Keratinocyte (primary cell): ENCODE measurements around the gene SMYD3. TPM values are rescaled to one million over a fixed set of nuclear protein-coding genes. Genes with fewer than 3 reads are reported as not detected.
"Not testable (repeated sequence)": the region's sequence is repeated elsewhere in the genome, so short reads cannot be mapped to it uniquely, and the experiment has no call there.

ENCODE experiments used
- DNase-seq: peaks from one replicate; pipeline ENCODE4 v3.0.0-alpha.2; 2011; ENCODE audit warnings: low read depth, missing footprints, low spot score
- FAIRE-seq: peaks from 2 replicates; lab custom pipeline; 2011; peaks lifted over from hg19 to GRCh38; lab: Jason Lieb, UNC
- H2AFZ ChIP-seq: 2 replicates; pipeline ENCODE4 v1.6.0; 2012; ENCODE audit warnings: low read length, control low read depth, inconsistent platforms; ENCODE audit not compliant: control insufficient read depth
- H3K27ac ChIP-seq: 2 replicates; pipeline ENCODE4 v1.5.1; 2011; ENCODE audit warnings: low read length; ENCODE audit not compliant: control insufficient read depth, insufficient read depth
- H3K27me3 ChIP-seq: 3 replicates; pipeline ENCODE4 v1.6.0; 2011; ENCODE audit warnings: low read length; ENCODE audit not compliant: control insufficient read depth, insufficient read depth; ENCODE audit errors: extremely low read depth
- H3K36me3 ChIP-seq, 2 experiments: 2 replicates in 1 of 2; 3 replicates in 1 of 2; pipeline ENCODE4 v1.5.1; 2011; ENCODE audit warnings: low read length in 2 of 2, mild to moderate bottlenecking in 1 of 2; ENCODE audit not compliant: control insufficient read depth in 2 of 2, insufficient read depth in 2 of 2; ENCODE audit errors: extremely low read depth in 1 of 2
- H3K4me1 ChIP-seq: 3 replicates; pipeline ENCODE4 v1.5.1; 2011; ENCODE audit warnings: low read length; ENCODE audit not compliant: control insufficient read depth, insufficient read depth; ENCODE audit errors: extremely low read depth
- H3K4me2 ChIP-seq: 3 replicates; pipeline ENCODE4 v1.6.0; 2011; ENCODE audit warnings: low read depth, low read length; ENCODE audit not compliant: control insufficient read depth, insufficient read depth; ENCODE audit errors: extremely low read depth
- H3K4me3 ChIP-seq, 3 experiments: fragments of 200-600 bp in 1 of 3; sonication (generic) in 1 of 3; 2 replicates in 2 of 3; 3 replicates in 1 of 3; pipeline ENCODE4 v1.5.1; 2011 to 2016; ENCODE audit warnings: low read length in 3 of 3, mild to moderate bottlenecking in 3 of 3, control low read depth in 2 of 3, inconsistent platforms in 1 of 3, low read depth in 1 of 3, mixed read lengths in 1 of 3, mixed run types in 1 of 3, moderate library complexity in 1 of 3; ENCODE audit not compliant: control insufficient read depth in 2 of 3, insufficient read depth in 2 of 3; ENCODE audit errors: extremely low read depth in 1 of 3
- H3K79me2 ChIP-seq: 2 replicates; pipeline ENCODE4 v1.6.0; 2012; ENCODE audit warnings: low read length; ENCODE audit not compliant: control insufficient read depth, insufficient read depth
- H3K9ac ChIP-seq: 3 replicates; pipeline ENCODE4 v1.6.0; 2011; ENCODE audit warnings: low read length; ENCODE audit not compliant: control insufficient read depth, insufficient read depth; ENCODE audit errors: extremely low read depth
- H3K9me1 ChIP-seq: 3 replicates; pipeline ENCODE4 v1.6.0; 2011; ENCODE audit warnings: low read length; ENCODE audit not compliant: control insufficient read depth, insufficient read depth; ENCODE audit errors: extremely low read depth
- H3K9me3 ChIP-seq: 2 replicates; pipeline ENCODE4 v1.5.1; 2012; ENCODE audit warnings: low read depth, low read length; ENCODE audit not compliant: control insufficient read depth
- H4K20me1 ChIP-seq: 3 replicates; pipeline ENCODE4 v1.6.0; 2011; ENCODE audit warnings: low read length; ENCODE audit not compliant: control insufficient read depth, insufficient read depth; ENCODE audit errors: extremely low read depth
- CTCF ChIP-seq, 3 experiments: IDR thresholded peaks in 1 of 3; conservative IDR thresholded peaks in 1 of 3; optimal IDR thresholded peaks in 1 of 3; 2 replicates in 2 of 3; 3 replicates in 1 of 3; pipeline versions ENCODE3 to v1.5.1; 2011; ENCODE audit warnings: low read length in 3 of 3, mild to moderate bottlenecking in 3 of 3, moderate library complexity in 2 of 3, control low read depth in 1 of 3, inconsistent platforms in 1 of 3; ENCODE audit not compliant: insufficient read depth in 2 of 3; ENCODE audit errors: extremely low read depth in 1 of 3
- EZH2 ChIP-seq: IDR thresholded peaks from one replicate; pipeline ENCODE4 v1.6.1; 2012; ENCODE audit warnings: inconsistent platforms, mild to moderate bottlenecking, low read length, moderate library complexity
- dilution Hi-C: fragments of 300-500 bp; cut with MboI; formaldehyde crosslinking; loops from one replicate; pipeline ENCODE4 v1.7.0; 2020; ENCODE audit warnings: low sequenced_read_pairs; ENCODE audit not compliant: extremely low pct_ligation_motif_present
- polyA plus RNA-seq, 5 experiments: library from polyadenylated mRNA; depleted of rRNA in 3 of 5; stranded (reverse) in 3 of 5; stranded (forward) in 1 of 5; unstranded in 1 of 5; fragments of >200 nt; gene quantifications; 1 replicate in 1 of 5; 2 replicates in 3 of 5; 3 replicates in 1 of 5; pipeline versions ENCODE4 v1.2.1 to v1.2.3, GENCODE V29; 2011 to 2012; ENCODE audit warnings: missing spikeins in 2 of 5, low read depth in 1 of 5, low replicate concordance in 1 of 5

SMYD3 gene
- polyA plus RNA-seq, 1 donor (not counting 4 experiments of a cell fraction or from before 2014, with no cell fraction given): 31.0 TPM

- Histone ChIP-seq H3K4me3 (no peak overlapping the region), H3K27ac (no peak overlapping the region), H4K20me1 (no peaks in the 10 kb centered on the region), H3K79me2 (no peaks in the 10 kb centered on the region), H3K27me3 (no peaks in the 10 kb centered on the region), H3K9me3 (no peaks in the 10 kb centered on the region), H3K4me1 (no peaks in the 10 kb centered on the region), H2AFZ (no peak overlapping the region), H3K36me3 (no peaks in the 10 kb centered on the region), H3K9me1 (no peaks in the 10 kb centered on the region), H3K9ac (no peak overlapping the region), H3K4me2 (no peak overlapping the region)
- no peak for DNase-seq
- dilution Hi-C loops: no loop called here
- TF ChIP-seq EZH2 (no peak), CTCF (optimal IDR thresholded peaks at IDR 0.05 in 1 of 3, IDR thresholded peaks at IDR 0.05 in 1 of 3, conservative IDR thresholded peaks at IDR 0.05 in 1 of 3; ENCODE audit: extremely low read depth in 1 of 3, insufficient read depth in 2 of 3, low read length in 3 of 3) (no peak)
- FAIRE-seq: no peak
Measured at GRCh38 chr1:245946905-245947304, 560.2 kb downstream of the SMYD3 start.

GRCh38 chr1:245945136-245945535, 561.9 kb downstream of the SMYD3 start:
- H3K9me3 ChIP-seq, H3K27me3 ChIP-seq, H4K20me1 ChIP-seq, dilution Hi-C loops, H3K79me2 ChIP-seq, H3K4me1 ChIP-seq, H2AFZ ChIP-seq, H3K9ac ChIP-seq, H3K27ac ChIP-seq, H3K36me3 ChIP-seq, H3K4me2 ChIP-seq, H3K9me1 ChIP-seq, FAIRE-seq, H3K4me3 ChIP-seq, DNase-seq: not testable (repeated sequence)

- Histone ChIP-seq H3K36me3 (no peaks in the 10 kb centered on the region), H3K79me2 (no peaks in the 10 kb centered on the region), H3K9ac (no peak overlapping the region), H2AFZ (no peak overlapping the region), H3K4me2 (no peak overlapping the region), H3K9me1 (no peaks in the 10 kb centered on the region), H3K4me1 (no peaks in the 10 kb centered on the region), H3K27me3 (no peaks in the 10 kb centered on the region), H4K20me1 (no peaks in the 10 kb centered on the region), H3K9me3 (no peaks in the 10 kb centered on the region), H3K27ac (no peak overlapping the region), H3K4me3 (no peak overlapping the region)
- no peak for FAIRE-seq
- DNase-seq: no peak
- TF ChIP-seq EZH2: no peak
- no peak for TF ChIP-seq CTCF (optimal IDR thresholded peaks at IDR 0.05 in 1 of 3, IDR thresholded peaks at IDR 0.05 in 1 of 3, conservative IDR thresholded peaks at IDR 0.05 in 1 of 3; ENCODE audit: extremely low read depth in 1 of 3, insufficient read depth in 2 of 3, low read length in 3 of 3)
- dilution Hi-C loops: no loop called here
Measured at GRCh38 chr1:245942856-245943255, 564.2 kb downstream of the SMYD3 start.

- H3K9ac ChIP-seq, dilution Hi-C loops, H3K9me3 ChIP-seq, H3K4me1 ChIP-seq, H3K27ac ChIP-seq, H3K4me2 ChIP-seq, H3K79me2 ChIP-seq, DNase-seq, H3K4me3 ChIP-seq, H3K9me1 ChIP-seq, H3K36me3 ChIP-seq, H4K20me1 ChIP-seq, H3K27me3 ChIP-seq, H2AFZ ChIP-seq, FAIRE-seq: not testable (repeated sequence)
Measured at GRCh38 chr1:245941771-245942170, 565.3 kb downstream of the SMYD3 start.
